Thyroid gland (tissue), 4 donors: ENCODE measurements around the gene TGFBR3. TPM values are rescaled to one million over a fixed set of nuclear protein-coding genes. Genes with fewer than 3 reads are reported as not detected.

Experiments
- DNase-seq, 2 donors: peaks; one replicate each; pipeline ENCODE4 v3.0.0-alpha.2; 2019
- H3K27ac ChIP-seq, 3 donors: fragments of 200-600 bp; sonication (generic); 1 replicate in 2 of 3; 2 replicates in 1 of 3; pipeline ENCODE4 v1.5.1; 2016 to 2019; ENCODE audit warnings: mild to moderate bottlenecking in 1 of 3, moderate library complexity in 1 of 3
- H3K27me3 ChIP-seq: fragments of 200-600 bp; sonication (generic); one replicate; pipeline ENCODE4 v1.5.1; 2019
- H3K36me3 ChIP-seq, 2 donors: fragments of 200-600 bp; sonication (generic); one replicate each; pipeline ENCODE4 v1.5.1; 2016 to 2019
- H3K4me1 ChIP-seq, 2 donors: fragments of 200-600 bp; sonication (generic); one replicate each; pipeline ENCODE4 v1.5.1; 2017 to 2019
- H3K4me3 ChIP-seq, 3 donors: fragments of 200-600 bp; sonication (generic); replicated peaks in 1 of 3; 1 replicate in 2 of 3; 2 replicates in 1 of 3; pipeline ENCODE4 v1.5.1; 2016; ENCODE audit warnings: mild to moderate bottlenecking in 1 of 3
- H3K9me3 ChIP-seq: fragments of 200-600 bp; sonication (generic); one replicate; pipeline ENCODE4 v1.5.1; 2017
- POLR2A ChIP-seq, 2 donors: fragments of 450-650 bp; IDR thresholded peaks; one replicate each; pipeline ENCODE4 v1.6.1; 2017; ENCODE audit warnings: antibody characterized with exemption in 2 of 2, mild to moderate bottlenecking in 2 of 2, moderate library complexity in 1 of 2
- WGBS, 2 donors: methylation state at CpG; one replicate each; pipeline ENCODE4 v1.1.5; 2017; 5-methylcytosine and 5-hydroxymethylcytosine counted together
- intact Hi-C: fragments of 100-400 bp; cut with DNase I; formaldehyde crosslinking; loops from one replicate; pipeline ENCODE4 v1.15.1; 2023
- total RNA-seq, 4 donors: library from RNA; depleted of rRNA; stranded (reverse); fragments of >200 nt; gene quantifications; one replicate each; pipeline ENCODE4 v1.2.3, GENCODE V29; 2016
- TF ChIP-seq, protein P1 (sequence below), 6 experiments: fragments of 200-600 bp in 3 of 6; fragments of 450-650 bp in 3 of 6; sonication (generic) in 3 of 6; IDR thresholded peaks; one replicate each; pipeline ENCODE4 v1.5.1; 2016 to 2019; ENCODE audit warnings: antibody characterized with exemption in 6 of 6, mild to moderate bottlenecking in 2 of 6, inconsistent platforms in 1 of 6, moderate library complexity in 1 of 6

Gene TGFBR3
- total RNA-seq, 4 donors from 2014 or later = 37.2 to 223 (median 106) TPM

DNA sequence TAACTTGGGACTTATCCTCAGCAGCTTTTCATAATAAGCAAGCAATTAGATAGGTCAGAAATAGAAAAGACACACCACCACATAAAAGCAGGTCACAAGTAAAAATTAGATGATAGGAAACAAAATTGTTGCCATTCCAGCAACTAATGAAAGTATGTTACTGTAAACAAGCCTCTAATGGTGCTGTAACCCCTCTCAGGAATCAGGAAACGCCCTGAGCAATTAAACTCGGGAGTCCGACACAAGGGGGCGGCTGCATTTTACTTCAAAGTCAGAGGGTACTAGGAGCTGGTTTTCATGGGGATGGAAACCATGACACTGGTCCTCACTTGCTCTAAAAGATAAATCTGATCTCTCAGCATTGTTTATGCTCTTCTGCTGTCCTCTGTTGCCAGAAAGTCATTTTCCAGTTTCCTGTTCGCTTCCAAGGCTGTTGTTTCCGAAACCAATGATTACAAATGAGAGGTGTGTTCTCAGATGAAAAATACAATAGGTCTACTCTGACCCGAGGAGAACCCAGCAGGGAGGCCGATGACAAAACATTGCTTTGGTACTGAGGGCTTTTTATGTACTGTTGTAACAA is 93.4 kb downstream of the TGFBR3 start:
- intact Hi-C loops = no loop called here
- Histone ChIP-seq H3K27me3 (no peaks in the 10 kb centered on the region), H3K9me3 (no peaks in the 10 kb centered on the region), H3K27ac (peak overlapping the region in 2 of 3 donors; percentile 12 to 46), H3K36me3 (peaks cover 0 to 7% of the 10 kb centered on the region in 2 donors), H3K4me1 (peaks cover 6 to 21% of the 10 kb centered on the region in 2 donors), H3K4me3 (no peak overlapping the region)
- no peak for DNase-seq
- TF ChIP-seq, protein P1, sequence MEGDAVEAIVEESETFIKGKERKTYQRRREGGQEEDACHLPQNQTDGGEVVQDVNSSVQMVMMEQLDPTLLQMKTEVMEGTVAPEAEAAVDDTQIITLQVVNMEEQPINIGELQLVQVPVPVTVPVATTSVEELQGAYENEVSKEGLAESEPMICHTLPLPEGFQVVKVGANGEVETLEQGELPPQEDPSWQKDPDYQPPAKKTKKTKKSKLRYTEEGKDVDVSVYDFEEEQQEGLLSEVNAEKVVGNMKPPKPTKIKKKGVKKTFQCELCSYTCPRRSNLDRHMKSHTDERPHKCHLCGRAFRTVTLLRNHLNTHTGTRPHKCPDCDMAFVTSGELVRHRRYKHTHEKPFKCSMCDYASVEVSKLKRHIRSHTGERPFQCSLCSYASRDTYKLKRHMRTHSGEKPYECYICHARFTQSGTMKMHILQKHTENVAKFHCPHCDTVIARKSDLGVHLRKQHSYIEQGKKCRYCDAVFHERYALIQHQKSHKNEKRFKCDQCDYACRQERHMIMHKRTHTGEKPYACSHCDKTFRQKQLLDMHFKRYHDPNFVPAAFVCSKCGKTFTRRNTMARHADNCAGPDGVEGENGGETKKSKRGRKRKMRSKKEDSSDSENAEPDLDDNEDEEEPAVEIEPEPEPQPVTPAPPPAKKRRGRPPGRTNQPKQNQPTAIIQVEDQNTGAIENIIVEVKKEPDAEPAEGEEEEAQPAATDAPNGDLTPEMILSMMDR (IDR thresholded peaks at IDR 0.05) = no peak
- no peak for TF ChIP-seq POLR2A (IDR thresholded peaks at IDR 0.05)
- 72 to 74% methylated on average over 8 of the region's 8 CpGs for WGBS, 2 donors

DNA sequence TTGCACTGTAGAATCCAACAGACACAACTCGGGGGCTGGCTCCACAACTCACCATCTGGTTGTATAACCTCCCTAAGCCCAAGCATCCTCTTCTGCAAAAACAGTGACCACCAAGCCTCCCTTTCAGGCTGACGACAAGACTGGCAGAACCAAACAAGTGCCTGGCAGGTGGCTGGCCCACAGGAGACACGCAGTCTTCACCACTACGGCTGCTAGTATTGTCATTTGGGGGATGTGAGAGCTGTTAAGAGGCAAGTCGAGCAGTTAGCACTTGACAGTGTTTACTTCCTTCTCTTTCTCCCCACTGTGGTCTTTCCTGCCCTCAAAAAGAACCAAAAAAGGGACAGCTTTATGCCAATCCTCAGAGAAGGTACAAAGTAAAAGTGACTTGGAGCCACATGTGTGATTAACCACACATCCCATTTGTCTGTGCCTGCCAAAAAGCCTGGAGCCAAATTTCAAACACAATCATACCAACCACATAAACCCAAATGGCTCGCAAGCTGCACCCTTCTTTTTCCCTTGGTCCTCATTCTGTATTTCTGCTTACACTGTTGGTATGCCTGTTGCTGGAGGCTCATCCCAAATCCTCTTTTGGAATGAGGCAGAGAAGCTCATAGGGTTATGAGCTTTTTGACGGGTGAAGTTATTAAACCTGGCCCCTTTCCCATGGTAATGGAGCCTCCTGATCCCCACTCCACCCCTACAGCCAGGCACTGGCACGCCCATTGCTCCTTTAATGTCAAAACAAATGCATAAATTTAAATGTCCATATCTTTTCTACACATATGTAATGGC is 94.1 kb downstream of the TGFBR3 start:
- H3K27me3 ChIP-seq = no peaks in the 10 kb centered on the region
- no peak overlapping the region for H3K4me3 ChIP-seq
- no peak for DNase-seq
- intact Hi-C loops = no loop called here
- 69 to 80% methylated on average over 8 of the region's 8 CpGs for WGBS, 2 donors
- H3K36me3 ChIP-seq = peaks cover 0 to 7% of the 10 kb centered on the region in 2 donors
- TF ChIP-seq, protein P1 (IDR thresholded peaks at IDR 0.05) = no peak
- TF ChIP-seq POLR2A (IDR thresholded peaks at IDR 0.05) = no peak
- no peaks in the 10 kb centered on the region for H3K9me3 ChIP-seq
- peak overlapping the region in 1 of 3 donors; percentile 46 for H3K27ac ChIP-seq
- peaks cover 6 to 21% of the 10 kb centered on the region in 2 donors for H3K4me1 ChIP-seq

- WGBS, 2 donors = 93 to 94% methylated on average over 1 of the region's 1 CpG
- TF ChIP-seq POLR2A (IDR thresholded peaks at IDR 0.05) = no peak
- TF ChIP-seq, protein P1 (IDR thresholded peaks at IDR 0.05) = no peak
- peaks cover 6 to 21% of the 10 kb centered on the region in 2 donors for H3K4me1 ChIP-seq
These were observed 94.8 kb downstream of the TGFBR3 start for GRCh38 chr1:91791103-91791502.

DNA sequence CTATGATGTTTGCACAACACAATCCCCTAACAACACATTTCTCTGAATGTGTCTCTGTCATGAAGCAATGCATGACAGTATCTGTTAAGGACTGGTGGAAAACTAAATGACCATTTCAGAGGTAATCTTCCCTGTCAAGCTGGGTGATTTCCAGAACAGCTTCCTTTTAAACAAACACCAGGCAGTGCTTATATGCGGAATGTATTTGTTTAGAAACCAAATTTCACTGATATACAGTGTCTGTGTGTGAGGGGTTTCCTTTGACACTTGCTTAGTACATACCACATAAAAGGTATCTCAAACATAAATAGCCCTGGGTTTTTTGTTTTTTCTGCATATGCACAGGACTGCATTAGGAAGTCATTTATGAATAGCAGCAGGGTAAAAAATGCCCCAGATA is 95.6 kb downstream of the TGFBR3 start:
- intact Hi-C loops = no loop called here
- no peak for TF ChIP-seq POLR2A (IDR thresholded peaks at IDR 0.05)
- Histone ChIP-seq H3K4me1 (peaks cover 6 to 21% of the 10 kb centered on the region in 2 donors), H3K36me3 (no peaks in the 10 kb centered on the region), H3K27ac (no peak overlapping the region), H3K27me3 (no peaks in the 10 kb centered on the region), H3K4me3 (no peak overlapping the region), H3K9me3 (no peaks in the 10 kb centered on the region)
- WGBS, 2 donors = 71 to 83% methylated on average over 1 of the region's 1 CpG
- no peak for DNase-seq

More at GRCh38 chr1:91791103-91791502, 94.8 kb downstream of the TGFBR3 start:
- no peaks in the 10 kb centered on the region for H3K27me3 ChIP-seq
- no peaks in the 10 kb centered on the region for H3K9me3 ChIP-seq
- intact Hi-C loops = no loop called here
- peaks cover 0 to under 1% of the 10 kb centered on the region in 2 donors for H3K36me3 ChIP-seq
- no peak for DNase-seq
- H3K4me3 ChIP-seq = no peak overlapping the region
- no peak overlapping the region for H3K27ac ChIP-seq

DNA sequence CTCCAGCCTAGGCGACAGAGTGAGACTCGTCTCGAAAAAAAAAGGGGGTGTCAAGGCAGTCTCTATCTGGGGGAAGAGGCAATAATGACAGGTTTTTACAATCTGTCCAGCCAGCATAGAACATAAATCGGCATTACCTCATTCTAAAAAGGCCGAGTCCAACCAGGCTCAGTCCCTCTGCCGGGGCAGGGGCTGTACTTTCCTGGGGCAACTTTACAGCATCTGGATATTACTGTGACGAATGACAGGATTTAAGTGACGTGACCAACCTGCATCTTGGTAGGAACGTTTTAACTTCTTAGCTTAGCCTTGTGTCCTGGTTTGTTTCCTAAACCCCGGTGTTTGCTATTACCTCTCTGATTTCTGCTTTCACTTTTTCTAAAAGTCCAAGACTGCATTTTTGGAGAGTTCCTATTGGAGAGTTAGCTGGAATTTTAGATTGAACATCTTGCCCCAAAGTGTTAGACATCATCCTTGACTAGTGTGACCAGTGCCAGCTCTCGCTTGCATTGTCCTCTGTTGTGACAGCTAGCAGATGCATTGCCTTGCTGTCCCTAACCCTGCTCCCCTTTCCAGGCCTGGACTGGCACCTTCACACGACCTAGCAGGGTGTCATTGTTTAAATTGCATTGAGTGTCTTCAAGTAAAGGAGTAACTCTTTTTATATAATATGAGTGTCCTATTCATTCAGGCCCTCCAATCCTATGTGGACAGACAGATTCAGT is 96.5 kb downstream of the TGFBR3 start:
- no peak for DNase-seq
- 91% methylated on average over 12 of the region's 12 CpGs for WGBS, 2 donors

More for the DNA sequence above, 96.5 kb downstream of the TGFBR3 start:
- Histone ChIP-seq H3K36me3 (no peaks in the 10 kb centered on the region), H3K4me3 (no peak overlapping the region), H3K9me3 (no peaks in the 10 kb centered on the region), H3K27me3 (no peaks in the 10 kb centered on the region), H3K27ac (no peak overlapping the region), H3K4me1 (peaks cover 3 to 26% of the 10 kb centered on the region in 2 donors)
- intact Hi-C loops = no loop called here
- TF ChIP-seq POLR2A (IDR thresholded peaks at IDR 0.05) = no peak
- TF ChIP-seq, protein P1 (IDR thresholded peaks at IDR 0.05) = no peak
